Measurements from ENCODE around the gene TFIP11.

DNA sequence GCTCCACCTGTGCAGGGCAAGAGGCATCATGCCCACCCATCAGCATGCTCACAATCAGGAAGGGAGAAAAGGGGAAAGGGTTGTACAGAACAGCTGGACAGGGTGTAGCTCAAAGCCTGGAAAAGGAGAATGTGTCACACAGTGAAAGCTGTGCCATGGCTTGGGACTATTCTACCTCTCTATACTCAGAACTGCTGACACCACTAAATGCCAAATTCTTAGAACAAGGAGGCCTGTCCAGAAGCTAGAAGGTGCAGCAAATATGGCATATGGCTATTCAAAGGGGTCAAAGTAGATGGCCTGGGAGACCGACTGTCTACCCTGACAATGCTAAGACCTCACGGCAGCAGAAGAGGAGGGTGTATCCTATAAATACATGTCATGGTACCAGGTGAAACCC is 41.5 kb downstream of the TFIP11 start:
- TF ChIP-seq POLR2A (IDR thresholded peaks at IDR 0.05; ENCODE audit: low read depth, low read length), result no peak
- no peak for TF ChIP-seq POLR2AphosphoS5 (IDR thresholded peaks at IDR 0.05; ENCODE audit: low read depth, low read length)
